MCF 10A (cell line): ENCODE results near the gene PIM2. TPM values are rescaled to one million over a fixed set of nuclear protein-coding genes. Genes with fewer than 3 reads are reported as not detected.

Experiments used
- BruUV-seq: library from RNA; stranded (reverse); fragments of 400-500 nt; replicated peaks from 2 replicates; lab custom pipeline; 2021; lab: Mats Ljungman, UMichigan
- CTCF ChIA-PET: fragments of 300-600 bp; sonication (Branson Sonifier 250); formaldehyde crosslinking; extraction: SDS; loops from one replicate; lab custom pipeline; 2021; ENCODE audit warnings: antibody characterized with exemption, inconsistent platforms; lab: Yijun Ruan, JAX
- POLR2A ChIA-PET: fragments of 300-600, 350-650 bp; sonication (Branson Sonifier 250); formaldehyde crosslinking; extraction: SDS; loops from one replicate; lab custom pipeline; 2020; ENCODE audit warnings: antibody characterized with exemption, inconsistent platforms; lab: Yijun Ruan, JAX
- DNase-seq: peaks from one replicate; pipeline ENCODE4 v3.0.0-alpha.2; 2018; ENCODE audit not compliant: unreplicated experiment
- H3K27ac Mint-ChIP-seq: one replicate; pipeline ENCODE4 v1.8.0; 2022; ENCODE audit warnings: mild to moderate bottlenecking, low read depth, mixed read lengths; ENCODE audit not compliant: unreplicated experiment
- H3K27me3 Mint-ChIP-seq: one replicate; pipeline ENCODE4 v1.8.0; 2022; ENCODE audit warnings: mixed read lengths; ENCODE audit not compliant: insufficient read depth, unreplicated experiment
- H3K36me3 Mint-ChIP-seq: one replicate; pipeline ENCODE4 v1.8.0; 2022; ENCODE audit warnings: mild to moderate bottlenecking, moderate library complexity, mixed read lengths; ENCODE audit not compliant: insufficient read depth, unreplicated experiment
- H3K4me1 Mint-ChIP-seq: one replicate; pipeline ENCODE4 v1.8.0; 2022; ENCODE audit warnings: mixed read lengths; ENCODE audit not compliant: insufficient read depth, unreplicated experiment
- H3K4me3 Mint-ChIP-seq: one replicate; pipeline ENCODE4 v1.8.0; 2022; ENCODE audit warnings: mild to moderate bottlenecking, moderate library complexity, mixed read lengths; ENCODE audit not compliant: unreplicated experiment
- H3K9me3 Mint-ChIP-seq: one replicate; pipeline ENCODE4 v1.8.0; 2022; ENCODE audit warnings: mixed read lengths; ENCODE audit not compliant: unreplicated experiment
- CTCF ChIP-seq: fragments of 200-600 bp; IDR thresholded peaks from one replicate; pipeline ENCODE4 v1.8.0; 2022; ENCODE audit warnings: antibody characterized with exemption, mild to moderate bottlenecking; ENCODE audit not compliant: unreplicated experiment
- intact Hi-C: fragments of 100-400 bp; cut with micrococcal nuclease; formaldehyde crosslinking; loops from 2 replicates; pipeline ENCODE4 v1.14.1; 2022
- total RNA-seq: library from RNA; stranded (reverse); gene quantifications from 2 replicates; pipeline ENCODE4 v1.2.3, GENCODE V29; 2022

The PIM2 gene
- total RNA-seq, 1 experiment from 2014 or later: 9.2 TPM

- DNase-seq: no peak
- no peaks in the 10 kb centered on the region for H3K4me1 Mint-ChIP-seq
- H3K36me3 Mint-ChIP-seq: peaks cover 6% of the 10 kb centered on the region
- TF ChIP-seq CTCF: no peak
- ChIA-PET POLR2A (interaction anchor here (0.6 kb wide), 1 partner anchor 10 kb away, joined by 3 read pairs; no protein-coding TSS in a partner anchor), CTCF (interaction anchor here (0.7 to 0.8 kb wide), 2 partner anchors 12 to 87 kb away, joined by 3 to 4 read pairs; no protein-coding TSS in a partner anchor)
- no peaks in the 10 kb centered on the region for H3K9me3 Mint-ChIP-seq
- H3K4me3 Mint-ChIP-seq: no peak overlapping the region
- no peaks in the 10 kb centered on the region for H3K27me3 Mint-ChIP-seq
- H3K27ac Mint-ChIP-seq: no peak overlapping the region
- no TSS peak for BruUV-seq
- intact Hi-C loops: no loop called here
These were observed 29.8 kb upstream of the PIM2 start for GRCh38 chrX:48948589-48948988.

- CTCF ChIA-PET: interaction anchor here (0.5 to 2.3 kb wide), 19 partner anchors 9 to 209 kb away, joined by 3 to 15 read pairs (median 4); partner anchors contain the start of genes GLOD5 and OTUD5
- no TSS peak for BruUV-seq
- H3K27ac Mint-ChIP-seq: no peak overlapping the region
- intact Hi-C loops: no loop called here
- H3K27me3 Mint-ChIP-seq: no peaks in the 10 kb centered on the region
- H3K4me1 Mint-ChIP-seq: no peaks in the 10 kb centered on the region
- H3K36me3 Mint-ChIP-seq: peaks cover 16% of the 10 kb centered on the region
- DNase-seq: peak; percentile 47
- POLR2A ChIA-PET: interaction anchor here (0.6 kb wide), 1 partner anchor 13 kb away, joined by 4 read pairs; no protein-coding TSS in a partner anchor
- TF ChIP-seq CTCF: peak; percentile 55
- H3K9me3 Mint-ChIP-seq: peaks cover 7% of the 10 kb centered on the region
- H3K4me3 Mint-ChIP-seq: no peak overlapping the region
These were observed 26.9 kb upstream of the PIM2 start for GRCh38 chrX:48945517-48946348.

GRCh38 chrX:48942895-48943294 lies 24.1 kb upstream of the PIM2 start:
- intact Hi-C loops: no loop called here
- BruUV-seq: no TSS peak
- no peak for DNase-seq
- Mint-ChIP-seq H3K4me3 (no peak overlapping the region), H3K36me3 (peaks cover 22% of the 10 kb centered on the region), H3K9me3 (peaks cover 7% of the 10 kb centered on the region), H3K27ac (no peak overlapping the region), H3K4me1 (no peaks in the 10 kb centered on the region), H3K27me3 (no peaks in the 10 kb centered on the region)
- POLR2A ChIA-PET: interaction anchor here (0.7 kb wide), 1 partner anchor 979 kb away, joined by 3 read pairs; the partner anchor contains the start of gene CLCN5
- TF ChIP-seq CTCF: no peak
- CTCF ChIA-PET: interaction anchor here (0.7 to 1.0 kb wide), 2 partner anchors 12 to 1788 kb away, joined by 3 read pairs; no protein-coding TSS in a partner anchor

- no TSS peak for BruUV-seq
- POLR2A ChIA-PET: no interaction called here
- no peaks in the 10 kb centered on the region for H3K27me3 Mint-ChIP-seq
- no peaks in the 10 kb centered on the region for H3K4me1 Mint-ChIP-seq
- H3K36me3 Mint-ChIP-seq: peaks cover 21% of the 10 kb centered on the region
- no peak overlapping the region for H3K4me3 Mint-ChIP-seq
- TF ChIP-seq CTCF: no peak
- CTCF ChIA-PET: interaction anchor here (0.6 to 1.0 kb wide), 2 partner anchors 16 to 31 kb away, joined by 3 read pairs; partner anchors contain the start of gene OTUD5
- DNase-seq: no peak
- intact Hi-C loops: no loop called here
- H3K27ac Mint-ChIP-seq: no peak overlapping the region
- H3K9me3 Mint-ChIP-seq: peaks cover 7% of the 10 kb centered on the region
These were observed 21.7 kb upstream of the PIM2 start for GRCh38 chrX:48940404-48940955.
